Astrocyte of the spinal cord (primary cell): ENCODE data around the gene RFC5.

Experiments used
- DNase-seq: peaks from one replicate; pipeline ENCODE4 v3.0.0; 2011; ENCODE audit warnings: low read depth, low spot score
- H3K4me3 ChIP-seq: 2 replicates; pipeline ENCODE4 v1.5.1; 2011; ENCODE audit warnings: low read depth, mild to moderate bottlenecking, low read length, moderate library complexity
- in situ Hi-C: cut with HindIII; loops from 2 replicates; pipeline ENCODE4 v1.10.0; 2017; ENCODE audit warnings: low sequenced_read_pairs
- TF ChIP-seq, protein P1 (sequence below): IDR thresholded peaks from 2 replicates; pipeline ENCODE4 v1.5.1; 2012; ENCODE audit warnings: low read depth, mild to moderate bottlenecking, low read length, inconsistent platforms

The RFC5 gene

DNA sequence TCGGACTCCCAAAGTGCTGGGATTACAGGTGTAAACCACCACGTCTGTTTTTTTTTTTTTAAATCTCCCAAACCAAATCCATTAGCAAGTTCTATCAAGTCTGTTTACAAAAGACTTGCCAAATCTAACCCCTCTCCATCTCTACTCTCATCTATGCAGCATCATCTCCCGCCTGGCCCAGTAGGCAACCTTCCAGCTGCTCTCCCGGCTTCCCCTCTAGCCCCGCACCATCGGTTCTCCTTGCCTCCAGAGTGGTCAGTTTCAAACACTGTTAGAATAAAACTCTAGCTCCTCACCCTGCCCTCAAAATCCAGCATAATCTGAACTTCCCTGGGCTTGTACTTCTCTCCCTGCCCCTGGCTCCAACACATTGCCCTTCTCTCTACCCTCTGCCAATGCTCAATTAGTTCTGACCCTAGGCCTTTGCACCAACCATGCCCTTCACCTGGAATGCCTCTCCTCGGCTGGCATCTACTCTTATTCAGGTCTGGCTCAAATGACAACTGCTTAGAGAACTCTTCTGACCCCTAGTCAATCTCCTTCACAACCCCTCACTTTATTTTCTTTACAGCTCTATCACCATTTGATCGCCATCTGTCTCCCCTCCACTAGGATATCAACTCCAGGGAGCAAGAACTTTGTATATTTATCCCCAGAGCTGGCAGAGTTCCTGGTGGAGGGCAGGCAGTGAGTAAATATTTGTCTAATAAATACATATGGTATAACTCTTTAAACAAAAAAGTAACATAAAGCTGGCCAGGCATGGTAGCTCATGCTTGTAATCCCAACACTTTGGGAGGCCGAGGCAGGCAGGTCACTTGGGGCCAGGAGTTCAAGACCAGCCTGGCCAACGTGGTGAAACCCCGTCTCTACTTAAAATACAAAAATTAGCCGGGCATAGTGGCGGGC lies 39.6 kb downstream of the RFC5 start:
- TF ChIP-seq, protein P1, sequence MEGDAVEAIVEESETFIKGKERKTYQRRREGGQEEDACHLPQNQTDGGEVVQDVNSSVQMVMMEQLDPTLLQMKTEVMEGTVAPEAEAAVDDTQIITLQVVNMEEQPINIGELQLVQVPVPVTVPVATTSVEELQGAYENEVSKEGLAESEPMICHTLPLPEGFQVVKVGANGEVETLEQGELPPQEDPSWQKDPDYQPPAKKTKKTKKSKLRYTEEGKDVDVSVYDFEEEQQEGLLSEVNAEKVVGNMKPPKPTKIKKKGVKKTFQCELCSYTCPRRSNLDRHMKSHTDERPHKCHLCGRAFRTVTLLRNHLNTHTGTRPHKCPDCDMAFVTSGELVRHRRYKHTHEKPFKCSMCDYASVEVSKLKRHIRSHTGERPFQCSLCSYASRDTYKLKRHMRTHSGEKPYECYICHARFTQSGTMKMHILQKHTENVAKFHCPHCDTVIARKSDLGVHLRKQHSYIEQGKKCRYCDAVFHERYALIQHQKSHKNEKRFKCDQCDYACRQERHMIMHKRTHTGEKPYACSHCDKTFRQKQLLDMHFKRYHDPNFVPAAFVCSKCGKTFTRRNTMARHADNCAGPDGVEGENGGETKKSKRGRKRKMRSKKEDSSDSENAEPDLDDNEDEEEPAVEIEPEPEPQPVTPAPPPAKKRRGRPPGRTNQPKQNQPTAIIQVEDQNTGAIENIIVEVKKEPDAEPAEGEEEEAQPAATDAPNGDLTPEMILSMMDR = no peak
- in situ Hi-C loops = no loop called here
- no peak for DNase-seq
- H3K4me3 ChIP-seq = no peak overlapping the region

DNA sequence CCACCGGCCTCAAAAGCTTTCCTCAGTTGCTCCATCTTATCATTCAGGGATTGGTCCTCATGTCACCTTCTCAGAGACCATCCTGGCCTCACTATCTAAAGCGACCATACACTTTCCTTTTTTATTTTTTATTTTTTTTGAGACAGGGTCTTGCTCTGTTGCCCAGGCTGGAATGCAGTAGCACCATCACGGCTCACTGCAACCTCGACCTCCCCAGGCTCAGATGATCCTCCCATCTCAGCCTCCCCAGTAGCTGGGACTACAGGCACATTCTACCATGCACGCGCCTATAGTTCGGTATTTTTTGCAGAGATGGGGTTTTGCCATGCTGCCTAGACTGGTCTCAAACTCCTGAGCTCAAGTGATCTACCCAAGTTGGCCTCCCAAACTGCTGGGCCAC lies 41.7 kb downstream of the RFC5 start:
- in situ Hi-C loops = no loop called here
- no peak overlapping the region for H3K4me3 ChIP-seq
- TF ChIP-seq, protein P1 = no peak
- DNase-seq = no peak

DNA sequence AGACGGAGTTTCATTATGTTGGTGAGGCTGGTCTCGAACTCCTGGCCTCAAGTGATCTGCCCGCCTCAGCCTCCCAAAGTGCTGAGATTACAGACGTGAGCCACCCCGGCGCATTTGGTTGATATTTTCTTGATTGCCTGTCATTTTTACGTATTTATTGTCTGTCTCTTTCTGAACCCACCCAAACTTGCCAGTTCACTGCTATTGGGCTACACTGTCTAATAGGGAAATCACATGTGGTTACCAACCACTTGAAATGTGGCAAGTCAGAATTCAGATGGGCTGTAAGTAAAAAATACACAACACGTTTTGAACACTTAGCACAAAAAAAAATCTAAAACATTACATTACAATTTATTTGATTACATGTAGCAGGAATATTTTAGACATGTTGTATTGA lies 42.4 kb downstream of the RFC5 start:
- in situ Hi-C loops = no loop called here
- DNase-seq = peak; percentile 19

DNA sequence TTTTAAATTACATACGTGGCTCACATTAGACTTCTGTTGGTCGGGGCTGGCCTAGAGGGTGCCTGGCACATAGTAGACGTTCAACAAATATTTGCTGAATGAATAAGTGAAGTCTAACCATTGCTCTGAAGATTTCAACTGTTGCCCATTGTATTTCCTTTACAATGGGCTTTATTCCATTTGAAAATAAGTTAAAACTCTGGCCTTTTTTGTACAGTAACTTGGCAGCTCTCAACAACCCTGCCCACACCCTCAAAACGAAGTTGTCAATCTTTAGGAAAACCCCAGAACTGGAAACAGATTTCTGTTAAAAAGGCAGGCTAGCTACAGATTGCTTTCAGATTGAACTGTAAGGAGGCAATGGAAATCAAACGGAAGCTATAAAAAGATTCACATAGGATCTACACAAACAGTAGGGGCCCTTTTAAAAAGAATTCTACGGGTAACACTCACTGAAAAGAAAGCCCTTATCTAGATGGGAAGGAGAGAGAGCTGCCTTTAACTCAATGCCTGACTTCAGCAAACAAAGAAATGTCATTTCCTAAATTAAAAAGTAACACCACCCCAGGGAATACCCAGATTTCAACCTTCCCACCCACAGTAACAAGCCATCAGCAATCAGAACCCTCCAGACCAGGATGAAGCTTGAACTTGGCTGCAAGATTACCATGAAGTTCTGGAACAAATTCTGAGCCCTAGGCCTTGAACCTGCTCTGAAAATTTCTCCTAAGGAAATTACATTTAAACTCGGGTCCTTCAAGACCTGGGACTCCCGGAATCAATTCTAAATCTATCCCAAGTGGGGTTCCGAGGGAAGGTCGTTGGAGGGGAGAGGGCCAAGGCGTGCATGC lies 43.1 kb downstream of the RFC5 start:
- peak; percentile 68 for DNase-seq

More for the DNA sequence above, 42.4 kb downstream of the RFC5 start:
- TF ChIP-seq, protein P1 = no peak
- H3K4me3 ChIP-seq = no peak overlapping the region

DNA sequence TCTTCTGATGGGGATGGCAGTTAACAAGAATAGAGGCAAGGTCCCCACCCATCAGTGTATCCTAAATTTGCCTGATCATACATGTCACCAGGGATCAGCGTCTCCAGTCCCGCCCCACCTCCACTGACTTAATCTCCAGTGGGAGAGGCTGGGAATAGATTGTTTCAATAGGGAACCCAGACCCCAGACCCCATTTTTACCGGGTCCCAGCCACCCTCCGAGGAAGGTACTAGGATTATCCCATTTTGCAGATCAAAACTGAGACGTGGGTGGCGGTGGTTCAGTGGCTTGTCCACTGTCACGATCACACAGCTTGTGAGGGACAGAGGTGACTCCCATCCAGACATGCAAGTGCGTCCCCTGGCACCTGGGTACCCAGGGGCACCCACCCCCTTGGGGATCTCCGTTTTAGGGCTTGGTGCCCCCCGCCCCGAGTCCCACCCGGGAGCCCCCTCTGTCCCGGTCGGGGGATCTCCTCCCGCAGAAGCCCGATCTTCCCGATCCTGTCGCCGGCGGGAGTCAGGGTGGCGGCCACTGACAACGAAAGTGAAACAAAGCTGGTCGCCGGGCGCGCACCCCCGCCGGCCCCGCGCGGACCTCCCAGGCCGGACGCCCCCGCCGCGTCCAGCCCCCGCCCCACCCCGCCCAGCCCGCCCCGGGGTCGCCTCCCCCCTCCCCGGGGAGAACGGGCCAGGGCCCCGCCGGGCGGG lies 44.0 kb downstream of the RFC5 start:
- TF ChIP-seq, protein P1 = no peak
- H3K4me3 ChIP-seq = peak overlapping the region; percentile 93
- in situ Hi-C loops = no loop called here
- DNase-seq = peak; percentile 36

More for the DNA sequence above, 43.1 kb downstream of the RFC5 start:
- H3K4me3 ChIP-seq = peak overlapping the region; percentile 93
- TF ChIP-seq, protein P1 = no peak
- in situ Hi-C loops = no loop called here
